ENCODE measurements around the gene BEX1. TPM values are rescaled to one million over a fixed set of nuclear protein-coding genes. Genes with fewer than 3 reads are reported as not detected.

Gene BEX1
- 3.1 and 4.4 TPM in 2 replicates for total RNA-seq

DNA sequence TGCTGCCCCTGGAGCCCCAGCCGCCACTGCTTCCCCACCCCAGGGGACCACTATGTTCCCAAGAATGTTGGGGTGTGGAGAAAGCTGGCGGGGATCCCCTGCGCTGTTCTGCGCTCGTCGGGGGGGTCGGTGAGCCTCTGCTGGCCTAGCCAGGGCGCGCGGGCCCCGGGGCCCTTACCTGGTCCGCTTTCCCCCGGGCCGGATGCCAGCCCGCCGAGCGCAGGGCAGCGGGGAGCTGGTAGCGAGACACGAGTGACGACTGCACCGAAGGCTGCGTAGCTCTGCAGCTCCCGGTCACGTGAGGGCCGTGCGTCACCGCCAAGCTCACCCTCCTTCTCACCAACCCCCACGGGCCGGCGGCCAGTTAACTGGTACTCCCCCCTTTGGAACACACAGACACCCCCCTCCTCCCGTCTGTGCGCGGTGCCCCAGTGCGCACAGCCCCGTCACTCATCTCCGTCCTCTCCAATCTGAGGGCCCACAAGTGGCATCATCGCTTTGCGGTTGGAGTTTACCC lies at the start of gene BEX1:
TSS of gene BEX1 (minus strand) at position 254 of the 517 bp plus-strand sequence. CDS start 897 bp downstream, outside the sequence.

DNA sequence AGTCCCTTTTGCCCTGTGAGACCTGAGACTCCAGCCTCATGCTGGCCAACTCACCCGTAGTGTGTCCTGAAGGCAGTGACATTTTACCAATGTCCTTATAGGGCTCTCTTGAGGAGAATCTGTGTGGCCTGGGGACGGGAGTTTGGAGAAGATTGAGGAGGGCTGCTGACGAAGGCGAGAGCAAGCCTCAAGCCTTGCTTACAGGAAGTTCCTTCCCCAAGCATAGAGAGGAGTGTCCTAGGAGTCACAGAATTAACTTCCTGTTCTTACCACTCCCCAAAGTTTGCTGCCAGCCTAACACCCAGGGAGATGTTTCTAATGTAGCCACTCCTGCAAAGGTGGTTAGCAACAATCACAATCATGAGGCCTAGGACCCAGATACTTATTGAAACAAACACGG lies 29.0 kb upstream of the BEX1 start, which contains the start of gene NXF3:
TSS of gene NXF3 (minus strand) at position 202 of the 400 bp plus-strand sequence. CDS start at position 82, 120 bp downstream.

Other genes starting within 250 kb of the BEX1 start
- 0.22 and 0.37 TPM in 2 replicates for gene RAB40AL, start 126.9 kb downstream of the BEX1 start, total RNA-seq
- gene NXF3, start 29.0 kb upstream of the BEX1 start, total RNA-seq = not detected in 2 replicates
- gene BEX4, start 150.9 kb upstream of the BEX1 start, total RNA-seq = 15.5 and 26.4 TPM in 2 replicates
- 123 and 139 TPM in 2 replicates for gene TCEAL8, start 191.0 kb upstream of the BEX1 start, total RNA-seq
- gene TCEAL5, start 212.6 kb upstream of the BEX1 start, total RNA-seq = not detected in 2 replicates
- 2.1 and 5.6 TPM in 2 replicates for gene BEX2, start 246.8 kb upstream of the BEX1 start, total RNA-seq

Data from uterine smooth muscle cell (primary cell).